ENCODE results near the gene TOP3A. TPM values are rescaled to one million over a fixed set of nuclear protein-coding genes. Genes with fewer than 3 reads are reported as not detected.

Gene TOP3A
- total RNA-seq, 3 donors from 2014 or later (not counting 1 experiment from before 2014, with no cell fraction given): 38.1 to 59.7 (median 53.2) TPM

- H3K27me3 Mint-ChIP-seq (ENCODE audit: low read depth in 2 of 2): no peaks in the 10 kb centered on the region
- H3K36me3 Mint-ChIP-seq: no peaks in the 10 kb centered on the region
- peaks cover 38% of the 10 kb centered on the region for H3K4me1 ChIP-seq (ENCODE audit: control insufficient read depth, insufficient read depth, low read length)
Measured at GRCh38 chr17:18322522-18322921, 7.7 kb upstream of the TOP3A start.

DNA sequence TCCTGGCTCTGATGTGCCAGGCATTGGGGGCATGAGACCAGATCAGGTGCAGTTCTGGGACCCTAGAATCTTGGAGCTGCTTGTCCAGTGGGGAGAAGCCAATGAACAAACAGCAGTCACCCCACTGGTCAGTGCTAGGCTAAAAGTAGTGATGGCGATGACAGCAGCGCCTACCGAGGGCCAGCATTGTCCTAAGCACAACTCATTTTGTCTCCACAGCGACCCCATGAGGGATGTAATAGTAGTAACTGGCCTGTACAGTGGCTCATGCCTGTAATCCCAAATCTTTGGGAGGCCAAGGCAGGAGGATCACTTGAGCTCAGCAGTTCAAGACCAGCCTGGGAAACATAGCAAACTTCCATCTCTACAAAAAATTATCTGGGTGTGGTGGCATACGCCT is 6.5 kb upstream of the TOP3A start:
- peaks cover 61% of the 10 kb centered on the region for H3K36me3 ChIP-seq (ENCODE audit: control insufficient read depth, insufficient read depth, low read length)
- TF ChIP-seq CTCF (IDR thresholded peaks at IDR 0.05): no peak
- ATAC-seq: no peak
- peaks cover 50% of the 10 kb centered on the region for H3K4me1 ChIP-seq (ENCODE audit: control insufficient read depth, insufficient read depth, low read length)
- H3K4me1 Mint-ChIP-seq: peaks cover 51% of the 10 kb centered on the region in 2 donors
- no peaks in the 10 kb centered on the region for H3K9me3 ChIP-seq (ENCODE audit: control insufficient read depth, insufficient read depth, low read length)
- no peaks in the 10 kb centered on the region for H3K9me3 Mint-ChIP-seq
- intact Hi-C loops (cut with micrococcal nuclease): no loop called here
- no peak for DNase-seq
- no peaks in the 10 kb centered on the region for H3K36me3 Mint-ChIP-seq
- no peak overlapping the region for H3K4me3 ChIP-seq (ENCODE audit: low read length)
- H3K27ac ChIP-seq (ENCODE audit: low read length): no peak overlapping the region
- H3K27me3 ChIP-seq (ENCODE audit: control insufficient read depth, insufficient read depth, low read length): no peaks in the 10 kb centered on the region
- H3K27me3 Mint-ChIP-seq (ENCODE audit: low read depth in 2 of 2): no peaks in the 10 kb centered on the region
- H3K27ac Mint-ChIP-seq: no peak overlapping the region
- WGBS (ENCODE audit: insufficient coverage): 91% methylated on average over 5 of the region's 5 CpGs
- no peak overlapping the region for H3K4me3 Mint-ChIP-seq

More at GRCh38 chr17:18322522-18322921, 7.7 kb upstream of the TOP3A start:
- Mint-ChIP-seq H3K27ac (no peak overlapping the region), H3K4me1 (peaks cover 39 to 43% of the 10 kb centered on the region in 2 donors), H3K4me3 (no peak overlapping the region), H3K9me3 (no peaks in the 10 kb centered on the region)
- intact Hi-C loops (cut with micrococcal nuclease): no loop called here
- H3K27ac ChIP-seq (ENCODE audit: low read length): no peak overlapping the region
- 96% methylated on average over 12 of the region's 12 CpGs for WGBS (ENCODE audit: insufficient coverage)
- H3K36me3 ChIP-seq (ENCODE audit: control insufficient read depth, insufficient read depth, low read length): peaks cover 68% of the 10 kb centered on the region
- DNase-seq (no peak), ATAC-seq (no peak)
- TF ChIP-seq CTCF (IDR thresholded peaks at IDR 0.05): no peak
- H3K9me3 ChIP-seq (ENCODE audit: control insufficient read depth, insufficient read depth, low read length): no peaks in the 10 kb centered on the region
- H3K27me3 ChIP-seq (ENCODE audit: control insufficient read depth, insufficient read depth, low read length): no peaks in the 10 kb centered on the region
- H3K4me3 ChIP-seq (ENCODE audit: low read length): no peak overlapping the region

GRCh38 chr17:18320301-18320700 is 5.5 kb upstream of the TOP3A start:
- H3K9me3 ChIP-seq (ENCODE audit: control insufficient read depth, insufficient read depth, low read length): no peaks in the 10 kb centered on the region
- intact Hi-C loops (cut with micrococcal nuclease): no loop called here
- no peak overlapping the region for H3K4me3 ChIP-seq (ENCODE audit: low read length)
- H3K4me1 Mint-ChIP-seq: peaks cover 59 to 60% of the 10 kb centered on the region in 2 donors
- ATAC-seq: no peak
- H3K4me3 Mint-ChIP-seq: no peak overlapping the region
- TF ChIP-seq CTCF (IDR thresholded peaks at IDR 0.05): no peak
- H3K9me3 Mint-ChIP-seq: no peaks in the 10 kb centered on the region
- WGBS (ENCODE audit: insufficient coverage): 96% methylated on average over 7 of the region's 7 CpGs
- H3K27ac Mint-ChIP-seq: peak overlapping the region in 1 of 2 donors; percentile 1
- no peaks in the 10 kb centered on the region for H3K36me3 Mint-ChIP-seq
- peaks cover 60% of the 10 kb centered on the region for H3K4me1 ChIP-seq (ENCODE audit: control insufficient read depth, insufficient read depth, low read length)
- peaks cover 57% of the 10 kb centered on the region for H3K36me3 ChIP-seq (ENCODE audit: control insufficient read depth, insufficient read depth, low read length)
- H3K27me3 Mint-ChIP-seq (ENCODE audit: low read depth in 2 of 2): no peaks in the 10 kb centered on the region
- no peak overlapping the region for H3K27ac ChIP-seq (ENCODE audit: low read length)
- no peak for DNase-seq
- H3K27me3 ChIP-seq (ENCODE audit: control insufficient read depth, insufficient read depth, low read length): no peaks in the 10 kb centered on the region

- Mint-ChIP-seq H3K4me3 (peak overlapping the region; percentile 28), H3K9me3 (no peaks in the 10 kb centered on the region), H3K36me3 (no peaks in the 10 kb centered on the region), H3K27ac (peak overlapping the region; percentile 1 to 43), H3K4me1 (peaks cover 59 to 65% of the 10 kb centered on the region in 2 donors), H3K27me3 (ENCODE audit: low read depth in 2 of 2) (no peaks in the 10 kb centered on the region)
- Histone ChIP-seq H3K36me3 (ENCODE audit: control insufficient read depth, insufficient read depth, low read length) (peaks cover 51% of the 10 kb centered on the region), H3K27me3 (ENCODE audit: control insufficient read depth, insufficient read depth, low read length) (no peaks in the 10 kb centered on the region), H3K4me3 (ENCODE audit: low read length) (no peak overlapping the region), H3K9me3 (ENCODE audit: control insufficient read depth, insufficient read depth, low read length) (no peaks in the 10 kb centered on the region), H3K27ac (ENCODE audit: low read length) (no peak overlapping the region), H3K4me1 (ENCODE audit: control insufficient read depth, insufficient read depth, low read length) (peaks cover 56% of the 10 kb centered on the region)
- peak in 1 of 2 donors; percentile 30 for DNase-seq
- intact Hi-C loops (cut with micrococcal nuclease): no loop called here
- TF ChIP-seq CTCF (IDR thresholded peaks at IDR 0.05): no peak
- ATAC-seq: no peak
- 81% methylated on average over 13 of the region's 13 CpGs for WGBS (ENCODE audit: insufficient coverage)
Measured at GRCh38 chr17:18319604-18320256, 4.9 kb upstream of the TOP3A start.

Data from natural killer cell (primary cell).